Measurements from ENCODE around the gene SEPTIN3.
"Not testable (repeated sequence)": the region's sequence is repeated elsewhere in the genome, so short reads cannot be mapped to it uniquely, and the experiment has no call there.

The SEPTIN3 gene

GRCh38 chr22:41940832-41941765 is 28.1 kb upstream of the SEPTIN3 start:
- DNase-seq (ENCODE audit: low read depth): peak; percentile 70
- TF ChIP-seq CTCF (conservative IDR thresholded peaks at IDR 0.05; ENCODE audit: low read depth, low read length): peak; percentile 82
- no peak overlapping the region for H3K4me3 ChIP-seq (ENCODE audit: low read length)

- DNase-seq (ENCODE audit: low read depth): no peak
- no peak for TF ChIP-seq CTCF (conservative IDR thresholded peaks at IDR 0.05; ENCODE audit: low read depth, low read length)
- no peak overlapping the region for H3K4me3 ChIP-seq (ENCODE audit: low read length)
These were observed 25.5 kb upstream of the SEPTIN3 start for GRCh38 chr22:41943661-41944209.

- H3K4me3 ChIP-seq (ENCODE audit: low read length): peak within 1 kb of the TSS; percentile 85
- TF ChIP-seq CTCF (conservative IDR thresholded peaks at IDR 0.05; ENCODE audit: low read depth, low read length): no peak
- DNase-seq (ENCODE audit: low read depth): peak; percentile 76
These were observed 22.4 kb upstream of the SEPTIN3 start, which contains the start of gene CENPM for GRCh38 chr22:41946629-41947423. TSS of gene CENPM (minus strand) at chr22:41947152. CDS start at chr22:41947076, 76 bp downstream.

- DNase-seq (ENCODE audit: low read depth): no peak
- TF ChIP-seq CTCF (conservative IDR thresholded peaks at IDR 0.05; ENCODE audit: low read depth, low read length): no peak
- H3K4me3 ChIP-seq (ENCODE audit: low read length): peak overlapping the region; percentile 85
These were observed 21.7 kb upstream of the SEPTIN3 start for GRCh38 chr22:41947424-41948080.

GRCh38 chr22:41948142-41948541 is 21.1 kb upstream of the SEPTIN3 start:
- H3K4me3 ChIP-seq (ENCODE audit: low read length): no peak overlapping the region
- DNase-seq (ENCODE audit: low read depth): no peak
- TF ChIP-seq CTCF (conservative IDR thresholded peaks at IDR 0.05; ENCODE audit: low read depth, low read length): no peak

GRCh38 chr22:41948928-41949296 is 20.3 kb upstream of the SEPTIN3 start:
- not testable (repeated sequence) for H3K4me3 ChIP-seq (ENCODE audit: low read length); DNase-seq (ENCODE audit: low read depth)

Data from retinal pigment epithelial cell (primary cell).